ENCODE data around the gene HES5.

GRCh38 chr1:2545754-2546514, 15.9 kb upstream of the HES5 start:
- no peak for TF ChIP-seq CREB1 (IDR thresholded peaks at IDR 0.05; ENCODE audit: low read depth)
- TF ChIP-seq TAF1 (IDR thresholded peaks at IDR 0.05; ENCODE audit: low read depth) = 0 out of 2 replicates have a peak, but pooled peaks have one; percentile 22
- no peak for TF ChIP-seq YY1 (IDR thresholded peaks at IDR 0.05; ENCODE audit: low read depth)
